HG02981 (cell line): ENCODE measurements around the gene UCK2.
A peak's percentile ranks its signal among the peaks of the same experiment; 100 is the strongest.

ENCODE experiments used
- ATAC-seq: cut with Tn5 transposase; IDR thresholded peaks from one replicate; pipeline ENCODE4 v1.9.1; 2021; ENCODE audit warnings: mild to moderate bottlenecking, moderate library complexity; ENCODE audit not compliant: unreplicated experiment

Gene UCK2

GRCh38 chr1:165877411-165877810, 50.0 kb downstream of the UCK2 start:
- ATAC-seq, result no peak

- peak; percentile 68 for ATAC-seq
These were observed 50.6 kb downstream of the UCK2 start for GRCh38 chr1:165877940-165878556.

GRCh38 chr1:165879946-165880345, 52.5 kb downstream of the UCK2 start:
- ATAC-seq, result no peak

GRCh38 chr1:165880993-165881392, 53.6 kb downstream of the UCK2 start:
- no peak for ATAC-seq

- ATAC-seq, result peak; percentile 29
These were observed 54.9 kb downstream of the UCK2 start for GRCh38 chr1:165882168-165882837.

- no peak for ATAC-seq
These were observed 55.6 kb downstream of the UCK2 start for GRCh38 chr1:165883056-165883455.

GRCh38 chr1:165884009-165884689, 56.7 kb downstream of the UCK2 start:
- ATAC-seq, result no peak

GRCh38 chr1:165884690-165885304, 57.4 kb downstream of the UCK2 start:
- ATAC-seq, result no peak

GRCh38 chr1:165885305-165885694, 57.9 kb downstream of the UCK2 start:
- no peak for ATAC-seq

GRCh38 chr1:165886193-165886592, 58.8 kb downstream of the UCK2 start:
- no peak for ATAC-seq

- ATAC-seq, result no peak
These were observed 59.6 kb downstream of the UCK2 start for GRCh38 chr1:165886983-165887382.

GRCh38 chr1:165887877-165888551, 60.6 kb downstream of the UCK2 start:
- ATAC-seq, result no peak

GRCh38 chr1:165888552-165888920, 61.1 kb downstream of the UCK2 start:
- no peak for ATAC-seq

- ATAC-seq, result no peak
These were observed 63.3 kb downstream of the UCK2 start for GRCh38 chr1:165890684-165891083.

GRCh38 chr1:165891111-165891860, 63.9 kb downstream of the UCK2 start:
- no peak for ATAC-seq

GRCh38 chr1:165892935-165893334, 65.5 kb downstream of the UCK2 start:
- ATAC-seq, result no peak

- ATAC-seq, result no peak
These were observed 66.1 kb downstream of the UCK2 start for GRCh38 chr1:165893507-165893906.

GRCh38 chr1:165894591-165894990, 67.2 kb downstream of the UCK2 start:
- no peak for ATAC-seq

- ATAC-seq, result no peak
These were observed 68.0 kb downstream of the UCK2 start for GRCh38 chr1:165895451-165895871.

GRCh38 chr1:165896277-165896676, 68.9 kb downstream of the UCK2 start:
- ATAC-seq, result no peak
